A673 (cell line): ENCODE data around the gene VPS37B.

Experiments used
- CTCF ChIP-seq: fragments of 300-800, 200-600 bp; sonication (generic); conservative IDR thresholded peaks from 2 replicates; pipeline ENCODE4 v1.5.1; 2017; ENCODE audit warnings: low read depth, mild to moderate bottlenecking, antibody characterized with exemption, low read length, moderate library complexity, mixed read lengths
- EZH2 ChIP-seq: fragments of 200-600 bp; sonication (generic); IDR thresholded peaks from 2 replicates; pipeline ENCODE4 v1.6.1; 2017; ENCODE audit warnings: borderline replicate concordance, low read depth, mild to moderate bottlenecking, mixed read lengths, antibody characterized with exemption, low read length; ENCODE audit not compliant: poor library complexity, severe bottlenecking

GRCh38 chr12:122858171-122858570 is 37.8 kb downstream of the VPS37B start:
- no peak for TF ChIP-seq CTCF
- no peak for TF ChIP-seq EZH2
